Endothelial cell of umbilical vein (primary cell): Measurements from ENCODE around the gene TNRC6B. TPM values are rescaled to one million over a fixed set of nuclear protein-coding genes. Genes with fewer than 3 reads are reported as not detected.

Source experiments
- BruUV-seq: library from RNA; stranded (reverse); fragments of 400-500 nt; replicated peaks from 2 replicates; lab custom pipeline; 2021; lab: Mats Ljungman, UMichigan
- CTCF ChIA-PET: fragments of 300-600, 350-600 bp; sonication (Branson Sonifier 250); formaldehyde crosslinking; loops from one replicate; lab custom pipeline; 2021; ENCODE audit warnings: antibody characterized with exemption, inconsistent platforms; lab: Charles Lee
- POLR2A ChIA-PET: fragments of 300-600, 350-600 bp; sonication (Branson Sonifier 250); formaldehyde crosslinking; loops from one replicate; lab custom pipeline; 2021; ENCODE audit warnings: antibody characterized with exemption, inconsistent platforms; lab: Charles Lee
- DNase-seq: peaks from one replicate; pipeline ENCODE4 v3.0.0-alpha.2; 2011; ENCODE audit warnings: low read depth, low spot score
- FAIRE-seq: peaks from 2 replicates; lab custom pipeline; 2011; peaks lifted over from hg19 to GRCh38; lab: Jason Lieb, UNC
- H2AFZ ChIP-seq: 2 replicates; pipeline ENCODE4 v1.6.0; 2012; ENCODE audit warnings: low read depth, low read length, control low read depth, inconsistent platforms
- H3K27ac ChIP-seq: 2 replicates; pipeline ENCODE4 v1.5.1; 2011; ENCODE audit warnings: low read depth, mild to moderate bottlenecking, control low read depth, low read length, moderate library complexity; ENCODE audit not compliant: insufficient read depth
- H3K27me3 ChIP-seq, 2 experiments: 2 replicates each; pipeline versions ENCODE4 v1.6.0 to v1.6.1; 2011; ENCODE audit warnings: low read length in 2 of 2, mixed read lengths in 1 of 2; ENCODE audit not compliant: control insufficient read depth in 2 of 2, insufficient read depth in 2 of 2
- H3K36me3 ChIP-seq, 2 experiments: 2 replicates in 1 of 2; 3 replicates in 1 of 2; pipeline ENCODE4 v1.5.1; 2011; ENCODE audit warnings: low read length in 2 of 2, mild to moderate bottlenecking in 1 of 2, moderate library complexity in 1 of 2; ENCODE audit not compliant: control insufficient read depth in 2 of 2, insufficient read depth in 2 of 2; ENCODE audit errors: extremely low read depth in 1 of 2
- H3K4me1 ChIP-seq: 3 replicates; pipeline ENCODE4 v1.5.1; 2011; ENCODE audit warnings: mild to moderate bottlenecking, low read length; ENCODE audit not compliant: control insufficient read depth, insufficient read depth; ENCODE audit errors: extremely low read depth
- H3K4me2 ChIP-seq: 2 replicates; pipeline ENCODE4 v1.6.1; 2011; ENCODE audit warnings: low read length, control low read depth, mixed read lengths; ENCODE audit not compliant: insufficient read depth
- H3K4me3 ChIP-seq, 3 experiments: fragments of 200-600 bp in 1 of 3; sonication (generic), shearing (Covaris generic) in 1 of 3; replicated peaks in 1 of 3; 2 replicates each; pipeline ENCODE4 v1.5.1; 2011 to 2016; ENCODE audit warnings: control low read depth in 3 of 3, low read length in 3 of 3, mild to moderate bottlenecking in 2 of 3, inconsistent platforms in 1 of 3, low read depth in 1 of 3, moderate library complexity in 1 of 3; ENCODE audit not compliant: insufficient read depth in 1 of 3
- H3K79me2 ChIP-seq: 2 replicates; pipeline ENCODE4 v1.6.0; 2012; ENCODE audit warnings: low read length, inconsistent platforms; ENCODE audit not compliant: control insufficient read depth, insufficient read depth
- H3K9ac ChIP-seq: replicated peaks from 2 replicates; pipeline ENCODE3; 2011; ENCODE audit warnings: low read length, control low read depth; ENCODE audit not compliant: insufficient read depth; ENCODE audit errors: extremely low read depth
- H3K9me1 ChIP-seq: replicated peaks from 3 replicates; pipeline ENCODE4 v1.6.0; 2011; ENCODE audit warnings: mild to moderate bottlenecking, low read length; ENCODE audit not compliant: control insufficient read depth, insufficient read depth; ENCODE audit errors: extremely low read depth
- H3K9me3 ChIP-seq: replicated peaks from 2 replicates; pipeline ENCODE4 v1.5.1; 2012; ENCODE audit warnings: low read length, inconsistent platforms; ENCODE audit not compliant: control insufficient read depth, insufficient read depth
- H4K20me1 ChIP-seq: replicated peaks from 2 replicates; pipeline ENCODE3; 2011; ENCODE audit warnings: mild to moderate bottlenecking, low read length; ENCODE audit not compliant: control insufficient read depth, insufficient read depth; ENCODE audit errors: extremely low read depth
- EZH2 ChIP-seq: IDR thresholded peaks from 2 replicates; pipeline ENCODE4 v1.6.1; 2012; ENCODE audit warnings: borderline replicate concordance, low read depth, mild to moderate bottlenecking, moderate library complexity, low read length, inconsistent platforms; ENCODE audit not compliant: severe bottlenecking
- FOS ChIP-seq: IDR thresholded peaks from 2 replicates; pipeline ENCODE4 v1.6.1; 2011; ENCODE audit warnings: mild to moderate bottlenecking, low read length, moderate library complexity, borderline replicate concordance; ENCODE audit not compliant: insufficient read depth
- GATA2 ChIP-seq: IDR thresholded peaks from 2 replicates; pipeline ENCODE4 v1.7.0; 2011; ENCODE audit warnings: low read depth, mild to moderate bottlenecking, moderate library complexity, mixed read lengths, low read length; ENCODE audit not compliant: insufficient read length, insufficient read depth
- JUN ChIP-seq: IDR thresholded peaks from 2 replicates; pipeline ENCODE4 v1.6.1; 2011; ENCODE audit warnings: borderline replicate concordance, low read depth; ENCODE audit not compliant: insufficient read length, insufficient read depth
- MYC ChIP-seq: IDR thresholded peaks from one replicate; pipeline ENCODE4 v1.6.1; 2011; ENCODE audit warnings: mild to moderate bottlenecking, low read depth, low read length
- POLR2A ChIP-seq: IDR thresholded peaks from 2 replicates; pipeline ENCODE4 v1.6.1; 2012; ENCODE audit warnings: low read depth, mild to moderate bottlenecking, control low read depth, low read length
- POLR2AphosphoS5 ChIP-seq: IDR thresholded peaks from 2 replicates; pipeline ENCODE4 v1.6.1; 2012; ENCODE audit warnings: low read depth, mild to moderate bottlenecking, control low read depth, low read length, moderate library complexity; ENCODE audit not compliant: insufficient read depth
- dilution Hi-C: fragments of 300-500 bp; cut with MboI; formaldehyde crosslinking; loops from one replicate; pipeline ENCODE4 v1.15.0; 2019; ENCODE audit warnings: low sequenced_read_pairs; ENCODE audit not compliant: extremely low pct_ligation_motif_present
- intact Hi-C: fragments of 100-400 bp; cut with micrococcal nuclease; formaldehyde crosslinking; loops from one replicate; pipeline ENCODE4 v1.10.0; 2022
- polyA plus RNA-seq, 4 experiments: library from polyadenylated mRNA; depleted of rRNA in 3 of 4; stranded (reverse) in 3 of 4; unstranded in 1 of 4; fragments of >200 nt; gene quantifications; 2 replicates each; pipeline versions ENCODE4 v1.2.1 to v1.2.3, GENCODE V29; 2011 to 2012; ENCODE audit warnings: missing spikeins in 1 of 4
- total RNA-seq: library from RNA; stranded (reverse); gene quantifications from 2 replicates; pipeline ENCODE4 v1.2.3, GENCODE V29; 2021
- TF ChIP-seq, protein P1 (sequence below): IDR thresholded peaks from 2 replicates; pipeline ENCODE4 v1.6.1; 2011; ENCODE audit not compliant: insufficient read depth, insufficient read length
- TF ChIP-seq, protein P2 (sequence below), 2 donors: IDR thresholded peaks; 1 replicate in 1 of 2; 2 replicates in 1 of 2; pipeline ENCODE4 v1.5.1; 2011; ENCODE audit warnings: low read length in 2 of 2, mild to moderate bottlenecking in 2 of 2, moderate library complexity in 2 of 2, control low read depth in 1 of 2, inconsistent platforms in 1 of 2, low read depth in 1 of 2; ENCODE audit not compliant: insufficient read depth in 1 of 2; ENCODE audit errors: extremely low read depth in 1 of 2

TNRC6B gene
- total and polyA plus RNA-seq, 2 donors (not counting 3 experiments of a cell fraction or from before 2014, with no cell fraction given): 10.6 to 37.2 TPM

DNA sequence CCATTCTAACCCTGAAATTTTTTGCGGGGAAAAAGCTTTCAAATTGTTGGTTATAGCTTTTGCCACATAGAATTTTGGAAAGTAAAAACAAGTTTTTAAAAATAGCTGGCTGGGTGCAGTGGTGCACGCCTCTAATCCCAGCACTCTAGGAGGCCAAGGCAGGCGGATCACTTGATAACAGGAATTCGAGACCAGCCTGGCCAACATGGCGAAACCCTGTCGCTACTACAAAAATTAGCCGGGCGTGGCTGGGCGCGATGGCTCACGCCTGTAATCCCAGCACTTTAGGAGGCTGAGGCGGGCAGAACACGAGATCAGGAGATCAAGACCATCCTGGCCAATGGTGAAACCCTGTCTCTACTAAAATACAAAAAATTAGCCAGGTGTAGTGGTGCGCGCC lies 54.9 kb downstream of the TNRC6B start:
- BruUV-seq: no TSS peak
- Histone ChIP-seq H2AFZ (no peak overlapping the region), H3K4me3 (no peak overlapping the region), H3K9ac (no peak overlapping the region), H3K79me2 (peaks cover 14% of the 10 kb centered on the region), H3K9me3 (no peaks in the 10 kb centered on the region), H3K4me2 (no peak overlapping the region), H3K36me3 (no peaks in the 10 kb centered on the region), H4K20me1 (no peaks in the 10 kb centered on the region), H3K4me1 (no peaks in the 10 kb centered on the region), H3K27ac (no peak overlapping the region), H3K9me1 (no peaks in the 10 kb centered on the region), H3K27me3 (no peaks in the 10 kb centered on the region)
- POLR2A ChIA-PET: no interaction called here
- intact Hi-C loops (no loop called here), dilution Hi-C loops (no loop called here)
- CTCF ChIA-PET: no interaction called here
- FAIRE-seq: no peak
- no peak for DNase-seq
- TF ChIP-seq GATA2 (no peak), MYC (no peak)

DNA sequence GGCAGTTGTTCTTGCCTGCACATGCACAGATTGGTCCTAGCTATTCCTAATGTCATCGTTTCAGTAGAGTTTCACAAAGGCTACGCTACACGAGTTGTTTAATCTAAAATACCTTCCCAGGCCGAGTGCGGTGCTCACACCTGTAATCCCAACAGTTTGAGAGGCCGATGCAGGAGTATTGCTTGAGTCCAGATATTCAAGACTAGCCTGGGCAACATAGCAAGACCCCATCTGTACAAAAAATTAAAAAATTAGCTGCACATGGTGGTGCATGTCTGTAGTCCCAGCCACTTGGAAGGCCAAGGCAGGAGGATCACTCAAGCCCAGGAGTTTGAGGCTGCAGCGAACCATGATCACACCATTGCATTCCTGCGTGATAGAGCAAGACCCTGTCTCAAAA lies 56.2 kb downstream of the TNRC6B start:
- Histone ChIP-seq H3K4me2 (no peak overlapping the region), H3K27ac (no peak overlapping the region), H3K79me2 (peaks cover 22% of the 10 kb centered on the region), H3K36me3 (no peaks in the 10 kb centered on the region), H3K9ac (no peak overlapping the region), H3K4me3 (no peak overlapping the region), H2AFZ (no peak overlapping the region), H3K27me3 (no peaks in the 10 kb centered on the region), H4K20me1 (no peaks in the 10 kb centered on the region), H3K9me1 (no peaks in the 10 kb centered on the region), H3K9me3 (no peaks in the 10 kb centered on the region), H3K4me1 (peaks cover 12% of the 10 kb centered on the region)
- DNase-seq (no peak), FAIRE-seq (no peak)
- POLR2A ChIA-PET: no interaction called here
- dilution Hi-C loops (no loop called here), intact Hi-C loops (no loop called here)
- CTCF ChIA-PET: no interaction called here
- TF ChIP-seq, protein P1, sequence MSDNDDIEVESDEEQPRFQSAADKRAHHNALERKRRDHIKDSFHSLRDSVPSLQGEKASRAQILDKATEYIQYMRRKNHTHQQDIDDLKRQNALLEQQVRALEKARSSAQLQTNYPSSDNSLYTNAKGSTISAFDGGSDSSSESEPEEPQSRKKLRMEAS: no peak
- TF ChIP-seq POLR2AphosphoS5: no peak
- TF ChIP-seq, protein P2, sequence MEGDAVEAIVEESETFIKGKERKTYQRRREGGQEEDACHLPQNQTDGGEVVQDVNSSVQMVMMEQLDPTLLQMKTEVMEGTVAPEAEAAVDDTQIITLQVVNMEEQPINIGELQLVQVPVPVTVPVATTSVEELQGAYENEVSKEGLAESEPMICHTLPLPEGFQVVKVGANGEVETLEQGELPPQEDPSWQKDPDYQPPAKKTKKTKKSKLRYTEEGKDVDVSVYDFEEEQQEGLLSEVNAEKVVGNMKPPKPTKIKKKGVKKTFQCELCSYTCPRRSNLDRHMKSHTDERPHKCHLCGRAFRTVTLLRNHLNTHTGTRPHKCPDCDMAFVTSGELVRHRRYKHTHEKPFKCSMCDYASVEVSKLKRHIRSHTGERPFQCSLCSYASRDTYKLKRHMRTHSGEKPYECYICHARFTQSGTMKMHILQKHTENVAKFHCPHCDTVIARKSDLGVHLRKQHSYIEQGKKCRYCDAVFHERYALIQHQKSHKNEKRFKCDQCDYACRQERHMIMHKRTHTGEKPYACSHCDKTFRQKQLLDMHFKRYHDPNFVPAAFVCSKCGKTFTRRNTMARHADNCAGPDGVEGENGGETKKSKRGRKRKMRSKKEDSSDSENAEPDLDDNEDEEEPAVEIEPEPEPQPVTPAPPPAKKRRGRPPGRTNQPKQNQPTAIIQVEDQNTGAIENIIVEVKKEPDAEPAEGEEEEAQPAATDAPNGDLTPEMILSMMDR (IDR thresholded peaks at IDR 0.05; ENCODE audit: extremely low read depth in 1 of 2, insufficient read depth in 1 of 2, low read depth in 1 of 2, low read length in 2 of 2): no peak
- no peak for TF ChIP-seq MYC
- no peak for TF ChIP-seq POLR2A
- TF ChIP-seq JUN: no peak
- no peak for TF ChIP-seq EZH2
- no peak for TF ChIP-seq GATA2
- no peak for TF ChIP-seq FOS
- BruUV-seq: no TSS peak
